K562 (cell line): ENCODE measurements around the gene USP11. TPM values are rescaled to one million over a fixed set of nuclear protein-coding genes. Genes with fewer than 3 reads are reported as not detected.

ENCODE experiments used
- ATAC-seq: fragments of 200-7000 bp; cut with Tn5 transposase; 3 replicates; pipeline ENCODE4 v1.9.1; 2020; ENCODE audit warnings: moderate library complexity
- BruUV-seq: library from RNA; stranded (reverse); fragments of 400-500 nt; replicated peaks from 2 replicates; lab custom pipeline; 2021; lab: Mats Ljungman, UMichigan
- CTCF ChIA-PET: fragments of 300-600 bp; formaldehyde crosslinking; extraction: SDS; loops from one replicate; lab custom pipeline; 2021; ENCODE audit warnings: low intra/inter-chr PET ratio; lab: Yijun Ruan, JAX
- POLR2A ChIA-PET: fragments of 300-600, 350-650 bp; sonication (Branson Sonifier 250); formaldehyde crosslinking; extraction: SDS; loops from one replicate; lab custom pipeline; 2021; ENCODE audit warnings: antibody characterized with exemption, inconsistent platforms; lab: Yijun Ruan, JAX
- DNase-seq, 4 experiments: peaks; one replicate each; pipeline versions ENCODE4 v3.0.0 to v3.0.0-alpha.2; 2011 to 2018; ENCODE audit warnings: low spot score in 3 of 4, mixed read lengths in 3 of 4; ENCODE audit errors: extremely low read depth in 1 of 4
- FAIRE-seq: peaks from 2 replicates; lab custom pipeline; 2011; peaks lifted over from hg19 to GRCh38; lab: Jason Lieb, UNC
- H2AFZ ChIP-seq: 2 replicates; pipeline ENCODE4 v1.6.0; 2011; ENCODE audit warnings: low read depth, low read length, control low read depth, inconsistent platforms
- H3K27ac ChIP-seq: fragments of 200-600 bp; 3 replicates; pipeline ENCODE4 v1.8.0; 2011; ENCODE audit warnings: low read depth, mild to moderate bottlenecking, control low read depth, inconsistent platforms, low read length, moderate library complexity, mixed read lengths; ENCODE audit errors: extremely low read depth
- H3K27me3 ChIP-seq, 2 experiments: fragments of 300-600 bp in 1 of 2; 2 replicates in 1 of 2; 3 replicates in 1 of 2; pipeline versions ENCODE4 v1.6.0 to v1.8.0; 2011; ENCODE audit warnings: inconsistent platforms in 2 of 2, low read length in 2 of 2, mild to moderate bottlenecking in 1 of 2, mixed read lengths in 1 of 2, moderate library complexity in 1 of 2; ENCODE audit not compliant: control insufficient read depth in 2 of 2, insufficient read depth in 2 of 2
- H3K36me3 ChIP-seq: fragments of 300-600 bp; 3 replicates; pipeline ENCODE4 v1.8.0; 2011; ENCODE audit warnings: mild to moderate bottlenecking, low read length, inconsistent platforms; ENCODE audit not compliant: control insufficient read depth, insufficient read depth
- H3K4me1 ChIP-seq, 2 experiments: fragments of 200-600 bp in 1 of 2; replicated peaks in 1 of 2; 2 replicates in 1 of 2; 3 replicates in 1 of 2; pipeline versions ENCODE4 v1.5.1 to v1.8.0; 2011; ENCODE audit warnings: inconsistent platforms in 2 of 2, low read length in 2 of 2, mild to moderate bottlenecking in 1 of 2, mixed read lengths in 1 of 2, moderate library complexity in 1 of 2; ENCODE audit not compliant: control insufficient read depth in 2 of 2, insufficient read depth in 2 of 2
- H3K4me2 ChIP-seq: 2 replicates; pipeline ENCODE4 v1.6.1; 2011; ENCODE audit warnings: low read length, control low read depth, inconsistent platforms, mixed read lengths; ENCODE audit not compliant: insufficient read depth
- H3K4me3 ChIP-seq: fragments of 200-600 bp; sonication (generic), shearing (Covaris generic); 2 replicates; pipeline ENCODE4 v1.5.1; 2016; ENCODE audit warnings: control low read depth, inconsistent platforms
- H3K79me2 ChIP-seq: fragments of 200-600 bp; 3 replicates; pipeline ENCODE4 v1.8.0; 2011; ENCODE audit warnings: low read length, inconsistent platforms; ENCODE audit not compliant: control insufficient read depth, insufficient read depth
- H3K9ac ChIP-seq, 2 experiments: 2 replicates each; pipeline versions ENCODE4 v1.6.0 to v1.6.1; 2011; ENCODE audit warnings: low read depth in 2 of 2, low read length in 2 of 2, control low read depth in 1 of 2, inconsistent platforms in 1 of 2, mild to moderate bottlenecking in 1 of 2, mixed read lengths in 1 of 2; ENCODE audit not compliant: insufficient read depth in 1 of 2
- H3K9me1 ChIP-seq: one replicate; pipeline ENCODE4 v1.6.0; 2011; ENCODE audit warnings: inconsistent platforms, mild to moderate bottlenecking, low read length, moderate library complexity; ENCODE audit not compliant: control insufficient read depth, insufficient read depth
- H3K9me3 ChIP-seq: replicated peaks from 2 replicates; pipeline ENCODE4 v1.5.1; 2011; ENCODE audit warnings: low read depth, low read length, inconsistent platforms; ENCODE audit not compliant: control insufficient read depth, insufficient read depth
- H4K20me1 ChIP-seq: replicated peaks from 2 replicates; pipeline ENCODE4 v1.6.1; 2011; ENCODE audit warnings: low read length, inconsistent platforms, mixed read lengths; ENCODE audit not compliant: control insufficient read depth, insufficient read depth
- FIP1L1 ChIP-seq: fragments of 200-400 bp; formaldehyde crosslinking; IDR thresholded peaks from 2 replicates; pipeline ENCODE4 v1.6.1; 2018; ENCODE audit warnings: mild to moderate bottlenecking, low read depth, low read length; ENCODE audit not compliant: poor library complexity, severe bottlenecking
- MCM5 ChIP-seq: fragments of 450-650 bp; IDR thresholded peaks from 2 replicates; pipeline ENCODE4 v1.6.1; 2016; ENCODE audit warnings: low read depth
- NCOA2 ChIP-seq, 2 experiments: fragments of 450-650 bp; IDR thresholded peaks; 2 replicates each; pipeline ENCODE4 v1.6.1; 2018; ENCODE audit warnings: mild to moderate bottlenecking in 2 of 2, moderate library complexity in 1 of 2; ENCODE audit not compliant: partially characterized antibody in 2 of 2
- POLR2AphosphoS2 ChIP-seq: IDR thresholded peaks from 2 replicates; pipeline ENCODE4 v1.6.1; 2012; ENCODE audit warnings: low read length, improper control_type of control experiment
- RNF2 ChIP-seq: sonication (generic); IDR thresholded peaks from 2 replicates; pipeline ENCODE4 v1.6.1; 2016
- SMAD3 ChIP-seq: fragments of 450-650 bp; formaldehyde crosslinking; conservative IDR thresholded peaks from 2 replicates; pipeline ENCODE4 v1.4.0; 2020; ENCODE audit warnings: mild to moderate bottlenecking
- ZNF140 ChIP-seq: fragments of 250-450 bp; sonication (Bioruptor Pico); IDR thresholded peaks from 2 replicates; pipeline ENCODE4 v1.8.0; 2021; ENCODE audit warnings: moderate library complexity, mild to moderate bottlenecking, inconsistent platforms
- WGBS: fragments of 100-300 bp; shearing (Covaris generic); methylation state at CpG from one replicate; pipeline ENCODE4 v1.1.6; 2016; ENCODE audit warnings: low coverage, mixed read lengths; ENCODE audit not compliant: insufficient coverage; ENCODE audit errors: missing lambda C conversion rate; 5-methylcytosine and 5-hydroxymethylcytosine counted together
- in situ Hi-C: fragments of 300-500 bp; cut with MboI; formaldehyde crosslinking; loops from 4 replicates; pipeline ENCODE4 v1.15.0; 2018; ENCODE audit warnings: inconsistent platforms, mixed read lengths
- intact Hi-C: fragments of 100-400 bp; cut with micrococcal nuclease; formaldehyde crosslinking; loops from 2 replicates; pipeline ENCODE4 v1.14.2; 2022
- polyA plus RNA-seq, 8 experiments: library from polyadenylated mRNA; depleted of rRNA in 4 of 8; stranded (reverse) in 5 of 8; unstranded in 3 of 8; fragments of >200 nt; fragmentation: Nextera tagmentation in 2 of 8; fragmentation: Illumina TruSeq in 1 of 8; extraction: Ambion mirVana in 2 of 8; extraction: Trizol in 1 of 8; gene quantifications; 2 replicates each; pipeline versions ENCODE4 v1.2.1 to v1.2.3, GENCODE V29; 2011 to 2014; ENCODE audit warnings: inconsistent platforms in 1 of 8, missing spikeins in 1 of 8
- total RNA-seq, 7 experiments: library from RNA; depleted of rRNA in 6 of 7; stranded (reverse); fragments of >200 nt in 6 of 7; fragmentation: Illumina TruSeq in 2 of 7; extraction: Trizol in 2 of 7; gene quantifications; 2 replicates each; pipeline versions ENCODE4 v1.2.1 to v1.2.3, GENCODE V29; 2011 to 2021; ENCODE audit warnings: low replicate concordance in 1 of 7
- TF ChIP-seq, protein P1 (sequence below): fragments of 250-450 bp; sonication (Bioruptor Pico); IDR thresholded peaks from 2 replicates; pipeline ENCODE4 v1.4.0; 2020
- TF ChIP-seq, protein P2 (sequence below): fragments of 450-650 bp; IDR thresholded peaks from 2 replicates; pipeline ENCODE4 v1.6.1; 2014; ENCODE audit warnings: low read depth, mild to moderate bottlenecking, moderate library complexity, borderline replicate concordance

Gene USP11
- total and polyA plus RNA-seq, 9 of the 15 experiments (the other 6 are each of a cell fraction or from before 2014, with no cell fraction given), result 2.5 to 29.0 (median 11.7) TPM

DNA sequence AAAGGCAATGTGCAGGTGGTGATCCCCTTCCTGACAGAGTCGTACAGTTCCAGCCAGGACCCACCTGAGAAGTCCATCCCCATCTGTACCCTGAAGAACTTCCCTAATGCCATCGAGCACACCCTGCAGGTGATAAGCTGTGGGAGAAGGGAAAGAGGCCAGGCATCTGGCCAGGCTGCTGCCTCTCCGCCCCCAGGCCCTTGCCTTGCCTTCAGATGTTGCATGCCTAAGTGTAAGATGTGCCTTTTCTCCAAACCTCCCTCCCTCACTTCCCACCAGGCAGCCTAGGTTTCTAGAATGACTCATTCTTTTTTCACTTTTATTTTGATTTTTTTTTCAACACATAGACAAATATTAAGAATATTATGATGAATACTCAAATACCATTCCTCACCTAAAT is 26.5 kb upstream of the USP11 start:
- Histone ChIP-seq H3K9ac (no peak overlapping the region), H3K4me2 (no peak overlapping the region), H3K4me3 (no peak overlapping the region), H3K9me1 (no peaks in the 10 kb centered on the region), H3K36me3 (peaks cover 92% of the 10 kb centered on the region), H3K79me2 (no peaks in the 10 kb centered on the region), H4K20me1 (no peaks in the 10 kb centered on the region), H3K27ac (no peak overlapping the region), H2AFZ (no peak overlapping the region), H3K27me3 (no peaks in the 10 kb centered on the region), H3K9me3 (no peaks in the 10 kb centered on the region), H3K4me1 (no peaks in the 10 kb centered on the region)
- WGBS, result 100% methylated on average over 2 of the region's 3 CpGs
- POLR2A ChIA-PET, result no interaction called here
- FAIRE-seq (no peak), ATAC-seq (no peak), DNase-seq (no peak)
- in situ Hi-C loops (no loop called here), intact Hi-C loops (no loop called here)
- CTCF ChIA-PET, result no interaction called here
- no TSS peak for BruUV-seq
- TF ChIP-seq ZNF140 (CRISPR knock-in tag), result no peak
- TF ChIP-seq NCOA2 (IDR thresholded peaks at IDR 0.05; ENCODE audit: partially characterized antibody in 2 of 2), result no peak

DNA sequence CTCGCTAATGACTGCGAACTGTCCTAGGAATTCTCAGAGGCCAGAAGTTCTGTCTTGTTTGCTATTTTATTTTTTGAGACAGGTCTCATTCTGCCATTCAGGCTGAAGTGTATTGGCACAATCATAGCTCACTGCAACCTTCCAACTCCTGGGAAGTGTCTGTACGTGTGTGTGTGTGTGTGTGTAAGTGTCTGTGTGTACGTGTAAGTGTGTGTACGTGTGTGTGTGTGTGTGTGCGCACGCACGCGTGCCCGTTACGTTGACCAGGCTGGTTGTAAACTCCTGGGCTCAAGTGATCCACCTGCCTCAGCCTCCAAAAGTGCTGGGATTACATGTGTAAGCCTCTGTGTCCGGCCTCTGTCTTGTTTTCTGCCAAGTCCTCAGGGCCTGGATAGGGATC is 24.7 kb upstream of the USP11 start:
- no peaks in the 10 kb centered on the region for H3K9me1 ChIP-seq
- no peak overlapping the region for H2AFZ ChIP-seq
- WGBS, result 90% methylated on average over 12 of the region's 12 CpGs
- no peak overlapping the region for H3K4me2 ChIP-seq
- FAIRE-seq, result no peak
- no peaks in the 10 kb centered on the region for H3K79me2 ChIP-seq
- no TSS peak for BruUV-seq
- no peak for ATAC-seq
- DNase-seq, result no peak
- peaks cover 92% of the 10 kb centered on the region for H3K36me3 ChIP-seq
- no peak overlapping the region for H3K9ac ChIP-seq
- no peaks in the 10 kb centered on the region; a peak in 1 of 5 replicates for H3K4me1 ChIP-seq
- in situ Hi-C loops, result no loop called here
- intact Hi-C loops, result no loop called here
- H3K27ac ChIP-seq, result no peak overlapping the region
- POLR2A ChIA-PET, result interaction anchor here (0.7 kb wide), 1 partner anchor 11 kb away, joined by 3 read pairs; no protein-coding TSS in a partner anchor
- CTCF ChIA-PET, result no interaction called here
- H3K27me3 ChIP-seq, result no peaks in the 10 kb centered on the region
- no peaks in the 10 kb centered on the region for H4K20me1 ChIP-seq
- no peak overlapping the region for H3K4me3 ChIP-seq
- no peaks in the 10 kb centered on the region for H3K9me3 ChIP-seq
- TF ChIP-seq, protein P1, sequence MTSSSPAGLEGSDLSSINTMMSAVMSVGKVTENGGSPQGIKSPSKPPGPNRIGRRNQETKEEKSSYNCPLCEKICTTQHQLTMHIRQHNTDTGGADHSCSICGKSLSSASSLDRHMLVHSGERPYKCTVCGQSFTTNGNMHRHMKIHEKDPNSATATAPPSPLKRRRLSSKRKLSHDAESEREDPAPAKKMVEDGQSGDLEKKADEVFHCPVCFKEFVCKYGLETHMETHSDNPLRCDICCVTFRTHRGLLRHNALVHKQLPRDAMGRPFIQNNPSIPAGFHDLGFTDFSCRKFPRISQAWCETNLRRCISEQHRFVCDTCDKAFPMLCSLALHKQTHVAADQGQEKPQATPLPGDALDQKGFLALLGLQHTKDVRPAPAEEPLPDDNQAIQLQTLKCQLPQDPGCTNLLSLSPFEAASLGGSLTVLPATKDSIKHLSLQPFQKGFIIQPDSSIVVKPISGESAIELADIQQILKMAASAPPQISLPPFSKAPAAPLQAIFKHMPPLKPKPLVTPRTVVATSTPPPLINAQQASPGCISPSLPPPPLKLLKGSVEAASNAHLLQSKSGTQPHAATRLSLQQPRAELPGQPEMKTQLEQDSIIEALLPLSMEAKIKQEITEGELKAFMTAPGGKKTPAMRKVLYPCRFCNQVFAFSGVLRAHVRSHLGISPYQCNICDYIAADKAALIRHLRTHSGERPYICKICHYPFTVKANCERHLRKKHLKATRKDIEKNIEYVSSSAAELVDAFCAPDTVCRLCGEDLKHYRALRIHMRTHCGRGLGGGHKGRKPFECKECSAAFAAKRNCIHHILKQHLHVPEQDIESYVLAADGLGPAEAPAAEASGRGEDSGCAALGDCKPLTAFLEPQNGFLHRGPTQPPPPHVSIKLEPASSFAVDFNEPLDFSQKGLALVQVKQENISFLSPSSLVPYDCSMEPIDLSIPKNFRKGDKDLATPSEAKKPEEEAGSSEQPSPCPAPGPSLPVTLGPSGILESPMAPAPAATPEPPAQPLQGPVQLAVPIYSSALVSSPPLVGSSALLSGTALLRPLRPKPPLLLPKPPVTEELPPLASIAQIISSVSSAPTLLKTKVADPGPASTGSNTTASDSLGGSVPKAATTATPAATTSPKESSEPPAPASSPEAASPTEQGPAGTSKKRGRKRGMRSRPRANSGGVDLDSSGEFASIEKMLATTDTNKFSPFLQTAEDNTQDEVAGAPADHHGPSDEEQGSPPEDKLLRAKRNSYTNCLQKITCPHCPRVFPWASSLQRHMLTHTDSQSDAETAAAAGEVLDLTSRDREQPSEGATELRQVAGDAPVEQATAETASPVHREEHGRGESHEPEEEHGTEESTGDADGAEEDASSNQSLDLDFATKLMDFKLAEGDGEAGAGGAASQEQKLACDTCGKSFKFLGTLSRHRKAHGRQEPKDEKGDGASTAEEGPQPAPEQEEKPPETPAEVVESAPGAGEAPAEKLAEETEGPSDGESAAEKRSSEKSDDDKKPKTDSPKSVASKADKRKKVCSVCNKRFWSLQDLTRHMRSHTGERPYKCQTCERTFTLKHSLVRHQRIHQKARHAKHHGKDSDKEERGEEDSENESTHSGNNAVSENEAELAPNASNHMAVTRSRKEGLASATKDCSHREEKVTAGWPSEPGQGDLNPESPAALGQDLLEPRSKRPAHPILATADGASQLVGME (CRISPR knock-in tag), result no peak
- TF ChIP-seq RNF2, result no peak
- TF ChIP-seq SMAD3, result no peak
- TF ChIP-seq FIP1L1, result no peak
- no peak for TF ChIP-seq POLR2AphosphoS2
- TF ChIP-seq, protein P2, sequence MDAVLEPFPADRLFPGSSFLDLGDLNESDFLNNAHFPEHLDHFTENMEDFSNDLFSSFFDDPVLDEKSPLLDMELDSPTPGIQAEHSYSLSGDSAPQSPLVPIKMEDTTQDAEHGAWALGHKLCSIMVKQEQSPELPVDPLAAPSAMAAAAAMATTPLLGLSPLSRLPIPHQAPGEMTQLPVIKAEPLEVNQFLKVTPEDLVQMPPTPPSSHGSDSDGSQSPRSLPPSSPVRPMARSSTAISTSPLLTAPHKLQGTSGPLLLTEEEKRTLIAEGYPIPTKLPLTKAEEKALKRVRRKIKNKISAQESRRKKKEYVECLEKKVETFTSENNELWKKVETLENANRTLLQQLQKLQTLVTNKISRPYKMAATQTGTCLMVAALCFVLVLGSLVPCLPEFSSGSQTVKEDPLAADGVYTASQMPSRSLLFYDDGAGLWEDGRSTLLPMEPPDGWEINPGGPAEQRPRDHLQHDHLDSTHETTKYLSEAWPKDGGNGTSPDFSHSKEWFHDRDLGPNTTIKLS, result no peak
- TF ChIP-seq MCM5, result no peak
